GM19438 (cell line): Measurements from ENCODE around the gene SLC25A25.

ENCODE experiments used
- ATAC-seq: cut with Tn5 transposase; IDR thresholded peaks from one replicate; pipeline ENCODE4 v1.9.1; 2021; ENCODE audit warnings: low read depth; ENCODE audit not compliant: unreplicated experiment

SLC25A25 gene

GRCh38 chr9:128155736-128156500, 87.9 kb downstream of the SLC25A25 start:
- ATAC-seq: no peak
